HEK293 (cell line): ENCODE data around the gene TACR3.

Experiments used
- CTCF ChIA-PET: fragments of 350-600 bp; formaldehyde crosslinking; extraction: SDS; loops from one replicate; lab custom pipeline; 2021; ENCODE audit warnings: antibody characterized with exemption; lab: Yijun Ruan, JAX
- POLR2A ChIA-PET: fragments of 300-600 bp; formaldehyde crosslinking; extraction: SDS; loops from one replicate; lab custom pipeline; 2020; ENCODE audit warnings: antibody characterized with exemption, inconsistent platforms; lab: Yijun Ruan, JAX
- H3K27ac ChIP-seq: fragments of 200-500 bp; sonication (Bioruptor generic); 2 replicates; pipeline ENCODE4 v1.5.1; 2014; ENCODE audit warnings: low read depth, low read length, control low read depth, inconsistent platforms; ENCODE audit errors: extremely low read depth
- H3K36me3 ChIP-seq, 2 experiments: fragments of 200-500 bp in 1 of 2; sonication (Bioruptor generic) in 1 of 2; 1 replicate in 1 of 2; 2 replicates in 1 of 2; pipeline ENCODE4 v1.5.1; 2014 to 2017; ENCODE audit warnings: inconsistent platforms in 2 of 2, low read length in 2 of 2; ENCODE audit not compliant: control insufficient read depth in 2 of 2, insufficient read depth in 1 of 2
- H3K4me1 ChIP-seq: fragments of 200-500 bp; sonication (Bioruptor generic); 2 replicates; pipeline ENCODE4 v1.5.1; 2014; ENCODE audit warnings: mild to moderate bottlenecking, low read length, inconsistent platforms; ENCODE audit not compliant: control insufficient read depth, insufficient read depth
- H3K4me3 ChIP-seq: 2 replicates; pipeline ENCODE4 v1.5.1; 2011; ENCODE audit warnings: low read depth, mild to moderate bottlenecking, control low read depth, low read length, moderate library complexity
- H3K9me3 ChIP-seq: fragments of 200-500 bp; sonication (Bioruptor generic); 2 replicates; pipeline ENCODE4 v1.5.1; 2014; ENCODE audit warnings: low read depth, low read length, inconsistent platforms; ENCODE audit not compliant: control insufficient read depth, insufficient read depth
- SP3 ChIP-seq: fragments of 450-650 bp; formaldehyde crosslinking; IDR thresholded peaks from 2 replicates; pipeline ENCODE4 v1.5.1; 2016; ENCODE audit warnings: missing biosample characterization, missing genetic modification characterization
- WT1 ChIP-seq: fragments of 450-650 bp; formaldehyde crosslinking; IDR thresholded peaks from 2 replicates; pipeline ENCODE4 v1.5.1; 2016; ENCODE audit warnings: missing biosample characterization, missing genetic modification characterization
- ZBTB21 ChIP-seq: fragments of 450-650 bp; formaldehyde crosslinking; IDR thresholded peaks from 2 replicates; pipeline ENCODE4 v1.5.1; 2017; ENCODE audit warnings: missing biosample characterization, missing genetic modification characterization
- ZBTB48 ChIP-seq: fragments of 450-650 bp; formaldehyde crosslinking; IDR thresholded peaks from 2 replicates; pipeline ENCODE4 v1.5.1; 2016; ENCODE audit warnings: missing biosample characterization, missing genetic modification characterization
- ZNF138 ChIP-seq: fragments of 450-650 bp; formaldehyde crosslinking; IDR thresholded peaks from 2 replicates; pipeline ENCODE4 v1.5.1; 2016; ENCODE audit warnings: missing biosample characterization, missing genetic modification characterization, borderline replicate concordance
- ZNF140 ChIP-seq: fragments of 450-650 bp; formaldehyde crosslinking; IDR thresholded peaks from 2 replicates; pipeline ENCODE4 v1.5.1; 2016; ENCODE audit warnings: missing biosample characterization, missing genetic modification characterization
- ZNF169 ChIP-seq: fragments of 450-650 bp; formaldehyde crosslinking; IDR thresholded peaks from 2 replicates; pipeline ENCODE4 v1.5.1; 2016; ENCODE audit warnings: missing biosample characterization, missing genetic modification characterization
- ZNF248 ChIP-seq: fragments of 450-650 bp; formaldehyde crosslinking; IDR thresholded peaks from 2 replicates; pipeline ENCODE4 v1.5.1; 2017; ENCODE audit warnings: missing biosample characterization, missing genetic modification characterization
- ZNF266 ChIP-seq: fragments of 450-650 bp; formaldehyde crosslinking; IDR thresholded peaks from 2 replicates; pipeline ENCODE4 v1.5.1; 2016; ENCODE audit warnings: missing biosample characterization, missing genetic modification characterization, low read depth
- ZNF473 ChIP-seq: fragments of 450-650 bp; formaldehyde crosslinking; IDR thresholded peaks from 2 replicates; pipeline ENCODE4 v1.5.1; 2017; ENCODE audit warnings: missing biosample characterization, missing genetic modification characterization
- ZNF701 ChIP-seq: fragments of 450-650 bp; formaldehyde crosslinking; IDR thresholded peaks from 2 replicates; pipeline ENCODE4 v1.5.1; 2016; ENCODE audit warnings: missing biosample characterization, missing genetic modification characterization
- ZNF76 ChIP-seq: fragments of 450-650 bp; formaldehyde crosslinking; IDR thresholded peaks from 2 replicates; pipeline ENCODE4; 2016; ENCODE audit warnings: low read depth, missing biosample characterization, missing genetic modification characterization, borderline replicate concordance
- ZSCAN16 ChIP-seq: fragments of 450-650 bp; formaldehyde crosslinking; IDR thresholded peaks from 2 replicates; pipeline ENCODE4 v1.5.1; 2016; ENCODE audit warnings: missing biosample characterization, missing genetic modification characterization
- TF ChIP-seq, protein P1 (sequence below): fragments of 450-650 bp; formaldehyde crosslinking; IDR thresholded peaks from 2 replicates; pipeline ENCODE4 v1.5.1; 2016; ENCODE audit warnings: missing biosample characterization, missing genetic modification characterization
- TF ChIP-seq, protein P2 (sequence below): fragments of 450-650 bp; formaldehyde crosslinking; conservative IDR thresholded peaks from 2 replicates; pipeline ENCODE4 v1.5.1; 2016; ENCODE audit warnings: low read depth, missing biosample characterization, missing genetic modification characterization
- TF ChIP-seq, protein P3 (sequence below): fragments of 450-650 bp; formaldehyde crosslinking; IDR thresholded peaks from 2 replicates; pipeline ENCODE4 v1.5.1; 2016; ENCODE audit warnings: missing biosample characterization, missing genetic modification characterization, borderline replicate concordance

The TACR3 gene

DNA sequence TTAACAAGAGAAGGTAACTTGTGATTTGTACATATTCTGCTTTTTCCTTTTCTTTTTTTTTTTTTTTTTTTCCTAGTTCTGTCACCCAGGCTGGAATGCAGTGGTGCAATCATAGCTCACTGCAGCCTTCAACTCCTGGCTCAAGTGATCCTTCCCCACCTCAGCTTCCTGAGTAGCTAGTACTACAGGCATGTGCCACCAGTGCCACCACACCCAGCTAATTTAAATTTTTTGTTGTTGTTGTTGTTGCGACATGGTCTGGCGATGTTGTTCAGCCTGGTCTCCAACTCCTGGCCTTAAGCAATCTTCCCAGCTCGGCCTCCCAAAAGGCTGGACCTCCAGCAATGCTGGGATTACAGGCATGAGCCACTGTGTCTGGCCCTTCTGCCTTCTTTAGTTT, 1.5 kb upstream of the TACR3 start:
- Histone ChIP-seq H3K4me1 (no peaks in the 10 kb centered on the region), H3K36me3 (no peaks in the 10 kb centered on the region), H3K9me3 (no peaks in the 10 kb centered on the region), H3K27ac (no peak overlapping the region), H3K4me3 (no peak overlapping the region)
- TF ChIP-seq ZNF169 (no peak), ZBTB21 (tag by site-specific recombination) (no peak), SP3 (tag by site-specific recombination) (no peak), ZNF140 (tag by site-specific recombination) (no peak), ZNF266 (tag by site-specific recombination) (no peak), ZNF473 (no peak), ZBTB48 (no peak), ZNF248 (tag by site-specific recombination) (no peak), ZNF701 (no peak), ZNF76 (tag by site-specific recombination) (no peak), ZSCAN16 (no peak), WT1 (tag by site-specific recombination) (no peak), ZNF138 (tag by site-specific recombination) (no peak)
- TF ChIP-seq, protein P1, sequence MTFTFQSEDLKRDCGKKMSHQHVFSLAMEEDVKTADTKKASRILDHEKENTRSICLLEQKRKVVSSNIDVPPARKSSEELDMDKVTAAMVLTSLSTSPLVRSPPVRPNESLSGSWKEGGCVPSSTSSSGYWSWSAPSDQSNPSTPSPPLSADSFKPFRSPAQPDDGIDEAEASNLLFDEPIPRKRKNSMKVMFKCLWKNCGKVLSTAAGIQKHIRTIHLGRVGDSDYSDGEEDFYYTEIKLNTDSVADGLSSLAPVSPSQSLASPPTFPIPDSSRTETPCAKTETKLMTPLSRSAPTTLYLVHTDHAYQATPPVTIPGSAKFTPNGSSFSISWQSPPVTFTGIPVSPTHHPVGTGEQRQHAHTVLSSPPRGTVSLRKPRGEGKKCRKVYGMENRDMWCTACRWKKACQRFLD (tag by site-specific recombination): no peak
- TF ChIP-seq, protein P2, sequence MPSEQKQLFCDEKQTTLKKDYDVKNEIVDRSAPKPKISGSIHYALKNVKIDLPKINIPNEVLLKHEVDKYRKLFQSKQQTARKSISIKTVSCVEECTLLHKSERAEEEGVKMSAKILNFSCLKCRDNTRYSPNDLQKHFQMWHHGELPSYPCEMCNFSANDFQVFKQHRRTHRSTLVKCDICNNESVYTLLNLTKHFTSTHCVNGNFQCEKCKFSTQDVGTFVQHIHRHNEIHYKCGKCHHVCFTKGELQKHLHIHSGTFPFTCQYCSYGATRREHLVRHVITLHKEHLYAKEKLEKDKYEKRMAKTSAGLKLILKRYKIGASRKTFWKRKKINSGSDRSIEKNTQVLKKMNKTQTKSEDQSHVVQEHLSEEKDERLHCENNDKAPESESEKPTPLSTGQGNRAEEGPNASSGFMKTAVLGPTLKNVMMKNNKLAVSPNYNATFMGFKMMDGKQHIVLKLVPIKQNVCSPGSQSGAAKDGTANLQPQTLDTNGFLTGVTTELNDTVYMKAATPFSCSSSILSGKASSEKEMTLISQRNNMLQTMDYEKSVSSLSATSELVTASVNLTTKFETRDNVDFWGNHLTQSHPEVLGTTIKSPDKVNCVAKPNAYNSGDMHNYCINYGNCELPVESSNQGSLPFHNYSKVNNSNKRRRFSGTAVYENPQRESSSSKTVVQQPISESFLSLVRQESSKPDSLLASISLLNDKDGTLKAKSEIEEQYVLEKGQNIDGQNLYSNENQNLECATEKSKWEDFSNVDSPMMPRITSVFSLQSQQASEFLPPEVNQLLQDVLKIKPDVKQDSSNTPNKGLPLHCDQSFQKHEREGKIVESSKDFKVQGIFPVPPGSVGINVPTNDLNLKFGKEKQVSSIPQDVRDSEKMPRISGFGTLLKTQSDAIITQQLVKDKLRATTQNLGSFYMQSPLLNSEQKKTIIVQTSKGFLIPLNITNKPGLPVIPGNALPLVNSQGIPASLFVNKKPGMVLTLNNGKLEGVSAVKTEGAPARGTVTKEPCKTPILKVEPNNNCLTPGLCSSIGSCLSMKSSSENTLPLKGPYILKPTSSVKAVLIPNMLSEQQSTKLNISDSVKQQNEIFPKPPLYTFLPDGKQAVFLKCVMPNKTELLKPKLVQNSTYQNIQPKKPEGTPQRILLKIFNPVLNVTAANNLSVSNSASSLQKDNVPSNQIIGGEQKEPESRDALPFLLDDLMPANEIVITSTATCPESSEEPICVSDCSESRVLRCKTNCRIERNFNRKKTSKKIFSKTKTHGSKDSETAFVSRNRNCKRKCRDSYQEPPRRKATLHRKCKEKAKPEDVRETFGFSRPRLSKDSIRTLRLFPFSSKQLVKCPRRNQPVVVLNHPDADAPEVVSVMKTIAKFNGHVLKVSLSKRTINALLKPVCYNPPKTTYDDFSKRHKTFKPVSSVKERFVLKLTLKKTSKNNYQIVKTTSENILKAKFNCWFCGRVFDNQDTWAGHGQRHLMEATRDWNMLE (tag by site-specific recombination): no peak
- TF ChIP-seq, protein P3, sequence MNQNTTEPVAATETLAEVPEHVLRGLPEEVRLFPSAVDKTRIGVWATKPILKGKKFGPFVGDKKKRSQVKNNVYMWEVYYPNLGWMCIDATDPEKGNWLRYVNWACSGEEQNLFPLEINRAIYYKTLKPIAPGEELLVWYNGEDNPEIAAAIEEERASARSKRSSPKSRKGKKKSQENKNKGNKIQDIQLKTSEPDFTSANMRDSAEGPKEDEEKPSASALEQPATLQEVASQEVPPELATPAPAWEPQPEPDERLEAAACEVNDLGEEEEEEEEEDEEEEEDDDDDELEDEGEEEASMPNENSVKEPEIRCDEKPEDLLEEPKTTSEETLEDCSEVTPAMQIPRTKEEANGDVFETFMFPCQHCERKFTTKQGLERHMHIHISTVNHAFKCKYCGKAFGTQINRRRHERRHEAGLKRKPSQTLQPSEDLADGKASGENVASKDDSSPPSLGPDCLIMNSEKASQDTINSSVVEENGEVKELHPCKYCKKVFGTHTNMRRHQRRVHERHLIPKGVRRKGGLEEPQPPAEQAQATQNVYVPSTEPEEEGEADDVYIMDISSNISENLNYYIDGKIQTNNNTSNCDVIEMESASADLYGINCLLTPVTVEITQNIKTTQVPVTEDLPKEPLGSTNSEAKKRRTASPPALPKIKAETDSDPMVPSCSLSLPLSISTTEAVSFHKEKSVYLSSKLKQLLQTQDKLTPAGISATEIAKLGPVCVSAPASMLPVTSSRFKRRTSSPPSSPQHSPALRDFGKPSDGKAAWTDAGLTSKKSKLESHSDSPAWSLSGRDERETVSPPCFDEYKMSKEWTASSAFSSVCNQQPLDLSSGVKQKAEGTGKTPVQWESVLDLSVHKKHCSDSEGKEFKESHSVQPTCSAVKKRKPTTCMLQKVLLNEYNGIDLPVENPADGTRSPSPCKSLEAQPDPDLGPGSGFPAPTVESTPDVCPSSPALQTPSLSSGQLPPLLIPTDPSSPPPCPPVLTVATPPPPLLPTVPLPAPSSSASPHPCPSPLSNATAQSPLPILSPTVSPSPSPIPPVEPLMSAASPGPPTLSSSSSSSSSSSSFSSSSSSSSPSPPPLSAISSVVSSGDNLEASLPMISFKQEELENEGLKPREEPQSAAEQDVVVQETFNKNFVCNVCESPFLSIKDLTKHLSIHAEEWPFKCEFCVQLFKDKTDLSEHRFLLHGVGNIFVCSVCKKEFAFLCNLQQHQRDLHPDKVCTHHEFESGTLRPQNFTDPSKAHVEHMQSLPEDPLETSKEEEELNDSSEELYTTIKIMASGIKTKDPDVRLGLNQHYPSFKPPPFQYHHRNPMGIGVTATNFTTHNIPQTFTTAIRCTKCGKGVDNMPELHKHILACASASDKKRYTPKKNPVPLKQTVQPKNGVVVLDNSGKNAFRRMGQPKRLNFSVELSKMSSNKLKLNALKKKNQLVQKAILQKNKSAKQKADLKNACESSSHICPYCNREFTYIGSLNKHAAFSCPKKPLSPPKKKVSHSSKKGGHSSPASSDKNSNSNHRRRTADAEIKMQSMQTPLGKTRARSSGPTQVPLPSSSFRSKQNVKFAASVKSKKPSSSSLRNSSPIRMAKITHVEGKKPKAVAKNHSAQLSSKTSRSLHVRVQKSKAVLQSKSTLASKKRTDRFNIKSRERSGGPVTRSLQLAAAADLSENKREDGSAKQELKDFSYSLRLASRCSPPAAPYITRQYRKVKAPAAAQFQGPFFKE: no peak
- ChIA-PET POLR2A (no interaction called here), CTCF (no interaction called here)
